ENCODE measurements around the gene REC114. TPM values are rescaled to one million over a fixed set of nuclear protein-coding genes. Genes with fewer than 3 reads are reported as not detected.

The REC114 gene
- total RNA-seq, 1 donor from 2014 or later = not detected

DNA sequence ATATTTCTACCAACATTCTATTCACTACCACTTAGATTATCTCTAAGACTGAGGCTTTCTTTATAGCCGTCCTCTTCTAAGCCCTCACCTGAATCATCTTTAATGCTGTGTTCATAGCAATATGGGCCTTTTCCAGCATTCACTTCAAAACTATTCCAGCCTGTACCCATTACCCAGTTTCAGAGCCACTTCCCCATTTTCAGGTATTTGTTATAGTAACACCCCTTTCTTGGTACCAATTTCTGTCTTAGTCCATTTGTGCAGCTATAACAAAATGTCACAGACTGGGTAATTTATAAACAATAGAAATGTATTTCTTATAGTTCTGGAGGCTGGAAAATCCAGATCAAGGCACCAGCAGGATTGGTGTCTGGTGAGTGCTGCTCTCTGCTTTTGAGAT, 45.7 kb downstream of the REC114 start:
- H3K36me3 ChIP-seq = no peaks in the 10 kb centered on the region
- DNase-seq (ENCODE audit: extremely low spot score in 2 of 2) = no peak
- intact Hi-C loops (cut with DNase I) = no loop called here
- H3K4me3 ChIP-seq = no peak overlapping the region
- H3K4me1 ChIP-seq = no peaks in the 10 kb centered on the region
- no peak overlapping the region for H3K27ac ChIP-seq
- no peaks in the 10 kb centered on the region for H3K9me3 ChIP-seq
- no peaks in the 10 kb centered on the region for H3K27me3 ChIP-seq
- TF ChIP-seq, protein P1, sequence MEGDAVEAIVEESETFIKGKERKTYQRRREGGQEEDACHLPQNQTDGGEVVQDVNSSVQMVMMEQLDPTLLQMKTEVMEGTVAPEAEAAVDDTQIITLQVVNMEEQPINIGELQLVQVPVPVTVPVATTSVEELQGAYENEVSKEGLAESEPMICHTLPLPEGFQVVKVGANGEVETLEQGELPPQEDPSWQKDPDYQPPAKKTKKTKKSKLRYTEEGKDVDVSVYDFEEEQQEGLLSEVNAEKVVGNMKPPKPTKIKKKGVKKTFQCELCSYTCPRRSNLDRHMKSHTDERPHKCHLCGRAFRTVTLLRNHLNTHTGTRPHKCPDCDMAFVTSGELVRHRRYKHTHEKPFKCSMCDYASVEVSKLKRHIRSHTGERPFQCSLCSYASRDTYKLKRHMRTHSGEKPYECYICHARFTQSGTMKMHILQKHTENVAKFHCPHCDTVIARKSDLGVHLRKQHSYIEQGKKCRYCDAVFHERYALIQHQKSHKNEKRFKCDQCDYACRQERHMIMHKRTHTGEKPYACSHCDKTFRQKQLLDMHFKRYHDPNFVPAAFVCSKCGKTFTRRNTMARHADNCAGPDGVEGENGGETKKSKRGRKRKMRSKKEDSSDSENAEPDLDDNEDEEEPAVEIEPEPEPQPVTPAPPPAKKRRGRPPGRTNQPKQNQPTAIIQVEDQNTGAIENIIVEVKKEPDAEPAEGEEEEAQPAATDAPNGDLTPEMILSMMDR (IDR thresholded peaks at IDR 0.05) = no peak
- TF ChIP-seq POLR2A (IDR thresholded peaks at IDR 0.05) = no peak
- TF ChIP-seq POLR2AphosphoS5 (IDR thresholded peaks at IDR 0.05; ENCODE audit: insufficient read depth in 1 of 2, low read depth in 1 of 2) = no peak

DNA sequence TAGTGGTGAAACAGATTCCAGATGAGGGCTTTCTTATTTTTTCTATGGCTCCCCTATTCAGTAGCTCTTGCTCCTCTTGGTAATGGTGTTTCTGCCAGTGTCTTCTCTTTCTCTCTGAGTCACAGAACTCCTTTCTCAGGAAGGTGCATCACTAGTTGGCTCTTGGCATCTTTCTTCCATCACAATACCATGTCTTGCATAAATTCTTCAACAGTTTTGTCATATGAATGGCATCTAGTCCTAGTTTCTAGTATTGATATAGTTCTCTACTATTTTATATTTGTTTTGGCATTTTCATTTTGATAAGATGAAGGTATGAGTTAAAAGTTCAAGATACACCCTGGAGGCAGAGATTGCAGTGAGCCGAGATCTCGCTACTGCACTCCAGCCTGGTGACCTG, 51.0 kb downstream of the REC114 start:
- intact Hi-C loops (cut with DNase I) = no loop called here
- H3K27ac ChIP-seq = no peak overlapping the region
- no peaks in the 10 kb centered on the region for H3K27me3 ChIP-seq
- no peaks in the 10 kb centered on the region for H3K4me1 ChIP-seq
- DNase-seq (ENCODE audit: extremely low spot score in 2 of 2) = no peak
- TF ChIP-seq, protein P1 (IDR thresholded peaks at IDR 0.05) = no peak
- TF ChIP-seq POLR2AphosphoS5 (IDR thresholded peaks at IDR 0.05; ENCODE audit: insufficient read depth in 1 of 2, low read depth in 1 of 2) (no peak), POLR2A (IDR thresholded peaks at IDR 0.05) (no peak)
- H3K9me3 ChIP-seq = no peaks in the 10 kb centered on the region
- no peak overlapping the region for H3K4me3 ChIP-seq
- no peaks in the 10 kb centered on the region for H3K36me3 ChIP-seq

DNA sequence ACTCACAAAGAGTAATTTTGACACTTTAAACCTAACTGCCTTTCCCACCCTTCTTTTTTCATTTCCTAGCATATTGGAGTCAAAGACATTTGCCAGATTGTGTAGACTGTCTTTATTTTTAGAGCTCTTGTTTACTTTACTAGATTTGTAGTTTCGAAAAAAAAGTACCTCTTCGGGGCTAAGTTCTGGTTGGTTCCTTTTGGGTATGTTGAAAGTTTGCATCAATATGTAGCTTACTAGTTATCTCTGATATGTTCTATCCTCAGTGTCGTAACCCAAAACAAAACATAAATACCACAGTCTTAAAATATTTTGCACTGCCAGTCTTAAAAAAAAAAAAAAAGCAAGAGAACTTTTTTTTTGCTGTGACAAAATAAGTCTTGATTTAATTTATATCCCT, 52.2 kb downstream of the REC114 start:
- H3K36me3 ChIP-seq = no peaks in the 10 kb centered on the region
- no peak overlapping the region for H3K27ac ChIP-seq
- TF ChIP-seq, protein P1 (IDR thresholded peaks at IDR 0.05) = no peak
- no peak for TF ChIP-seq POLR2AphosphoS5 (IDR thresholded peaks at IDR 0.05; ENCODE audit: insufficient read depth in 1 of 2, low read depth in 1 of 2)
- H3K9me3 ChIP-seq = no peaks in the 10 kb centered on the region
- no peak overlapping the region for H3K4me3 ChIP-seq
- intact Hi-C loops (cut with DNase I) = no loop called here
- H3K27me3 ChIP-seq = no peaks in the 10 kb centered on the region
- DNase-seq (ENCODE audit: extremely low spot score in 2 of 2) = no peak
- no peaks in the 10 kb centered on the region for H3K4me1 ChIP-seq

DNA sequence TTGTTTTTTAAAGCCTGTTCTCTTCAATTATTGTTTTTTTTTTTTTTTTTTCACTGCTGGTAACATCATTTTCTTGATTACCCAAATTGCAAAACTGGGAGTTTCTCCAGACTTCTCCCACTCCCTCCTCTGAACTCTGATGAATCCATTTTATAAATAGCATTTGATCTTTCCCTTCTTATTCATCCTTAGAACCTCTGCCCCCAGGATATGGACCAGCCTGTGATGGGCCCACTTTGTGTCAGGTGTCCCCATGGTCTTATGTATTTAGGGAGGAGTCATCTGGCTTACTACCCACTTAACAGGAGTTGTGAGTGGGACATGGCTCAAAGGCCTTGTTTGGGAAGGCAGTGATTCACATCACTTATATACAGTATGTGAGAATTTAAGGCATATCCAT, 57.7 kb downstream of the REC114 start:
- H3K27ac ChIP-seq = no peak overlapping the region
- H3K4me1 ChIP-seq = no peaks in the 10 kb centered on the region
- H3K4me3 ChIP-seq = no peak overlapping the region
- no peaks in the 10 kb centered on the region for H3K9me3 ChIP-seq
- intact Hi-C loops (cut with DNase I) = no loop called here
- DNase-seq (ENCODE audit: extremely low spot score in 2 of 2) = no peak
- TF ChIP-seq, protein P1 (IDR thresholded peaks at IDR 0.05) = no peak
- TF ChIP-seq POLR2AphosphoS5 (IDR thresholded peaks at IDR 0.05; ENCODE audit: insufficient read depth in 1 of 2, low read depth in 1 of 2) = no peak
- no peak for TF ChIP-seq POLR2A (IDR thresholded peaks at IDR 0.05)
- H3K36me3 ChIP-seq = no peaks in the 10 kb centered on the region
- no peaks in the 10 kb centered on the region for H3K27me3 ChIP-seq

DNA sequence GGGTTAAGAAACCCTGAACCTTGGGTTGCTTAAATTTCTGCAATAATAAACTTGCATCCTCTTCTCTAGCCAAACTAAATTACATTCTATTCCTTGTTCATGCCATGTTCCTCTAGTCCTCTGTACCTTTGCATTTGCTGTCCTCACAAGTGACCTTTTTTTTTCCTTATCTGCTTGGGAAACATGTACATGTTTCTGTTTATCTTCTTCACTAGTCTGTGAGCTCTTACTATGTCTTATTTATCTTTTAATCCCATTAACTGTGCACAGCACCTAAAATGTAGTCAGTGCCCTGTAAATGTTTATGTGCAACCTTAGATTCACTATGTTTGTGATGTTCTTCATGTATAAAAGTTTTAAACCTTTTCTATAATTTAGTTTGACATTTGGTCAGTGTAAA, 61.9 kb downstream of the REC114 start:
- TF ChIP-seq POLR2A (IDR thresholded peaks at IDR 0.05) (no peak), POLR2AphosphoS5 (IDR thresholded peaks at IDR 0.05; ENCODE audit: insufficient read depth in 1 of 2, low read depth in 1 of 2) (no peak)
- TF ChIP-seq, protein P1 (IDR thresholded peaks at IDR 0.05) = no peak
- Histone ChIP-seq H3K9me3 (no peaks in the 10 kb centered on the region), H3K4me1 (no peaks in the 10 kb centered on the region), H3K27ac (no peak overlapping the region), H3K4me3 (no peak overlapping the region), H3K36me3 (no peaks in the 10 kb centered on the region), H3K27me3 (no peaks in the 10 kb centered on the region)
- intact Hi-C loops (cut with DNase I) = no loop called here
- DNase-seq (ENCODE audit: extremely low spot score in 2 of 2) = no peak
